NCI-H2171 treated with DMSO at 0.1 percent for 48 hours (cell line): ENCODE data around the gene FNDC1.

ENCODE experiments used
- DNase-seq: peaks from one replicate; lab custom pipeline; 2025; lab: John Stamatoyannopoulos, UW

FNDC1 gene

DNA sequence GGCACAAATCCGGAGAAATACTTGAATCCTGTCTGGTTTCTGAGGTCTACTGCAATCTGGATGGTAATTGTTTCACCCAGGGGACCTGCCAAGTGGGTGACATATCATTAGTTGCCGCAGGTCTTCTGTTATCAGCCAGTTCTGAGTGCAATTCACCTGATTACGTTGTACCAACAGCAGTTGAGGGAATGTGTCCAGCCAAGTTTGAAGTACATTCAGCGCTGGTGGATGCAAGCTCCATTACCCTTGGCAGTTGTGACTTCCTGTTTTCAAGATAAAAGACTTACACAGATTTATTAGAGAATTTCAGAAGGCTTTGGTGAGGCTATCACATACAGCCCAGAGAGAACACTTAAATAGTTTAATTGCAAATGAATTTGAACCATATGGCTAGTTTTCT lies 42.8 kb downstream of the FNDC1 start:
- peak; percentile 24 for DNase-seq

DNA sequence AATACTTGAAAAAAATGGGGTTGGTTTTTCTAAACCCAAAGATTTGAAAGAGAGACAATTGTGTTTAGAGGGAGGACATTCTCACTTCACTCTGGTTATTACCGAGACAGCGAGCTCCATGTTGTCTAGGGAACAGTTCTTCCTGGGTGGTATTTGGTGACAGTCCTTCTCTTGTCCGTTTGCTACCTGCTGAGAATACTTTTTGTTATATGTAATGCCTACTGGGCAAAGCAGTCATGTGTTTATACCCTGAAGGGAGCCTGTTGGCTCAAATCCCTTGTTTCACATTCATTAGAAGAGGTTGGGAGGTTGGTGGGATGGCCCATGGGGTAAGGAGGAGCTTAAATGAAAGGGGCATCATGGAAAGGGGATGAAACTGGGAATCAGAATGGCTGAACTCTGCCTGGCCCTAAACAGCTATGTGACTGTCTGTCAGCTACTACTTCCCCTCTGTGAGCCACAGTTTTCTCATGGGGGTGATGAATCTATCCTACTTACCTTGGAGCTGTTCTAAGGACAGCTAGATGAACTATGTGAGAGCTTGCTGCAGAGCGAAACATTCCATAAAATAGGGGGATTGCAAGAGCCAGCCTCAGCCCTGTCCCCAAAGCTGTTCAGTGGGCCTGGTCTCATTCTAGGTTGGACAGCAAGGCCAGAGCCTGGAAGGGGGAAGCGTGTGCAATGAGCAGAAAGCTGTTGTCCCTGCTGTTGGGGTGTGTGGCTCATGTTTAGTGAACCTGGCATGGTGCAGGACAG lies 43.5 kb downstream of the FNDC1 start:
- no peak for DNase-seq

DNA sequence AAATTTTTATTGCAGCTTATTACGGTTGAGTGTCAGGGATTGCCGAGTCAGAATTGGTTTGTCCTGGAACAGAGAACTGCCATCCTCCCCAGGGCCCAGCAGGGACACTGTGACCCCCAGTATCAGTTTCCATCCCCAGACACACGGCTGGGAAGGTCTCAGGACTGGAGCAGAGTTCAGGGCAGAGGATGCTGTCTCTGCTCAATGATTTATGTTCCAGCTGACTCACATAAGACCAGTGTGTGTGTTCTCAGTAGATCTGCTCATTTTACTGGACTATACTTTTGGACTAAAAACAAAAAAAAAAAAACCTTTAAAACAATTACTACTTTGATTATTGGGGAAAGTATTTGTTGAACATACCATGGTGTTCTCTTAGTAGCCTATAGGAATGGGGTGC lies 44.2 kb downstream of the FNDC1 start:
- no peak for DNase-seq

DNA sequence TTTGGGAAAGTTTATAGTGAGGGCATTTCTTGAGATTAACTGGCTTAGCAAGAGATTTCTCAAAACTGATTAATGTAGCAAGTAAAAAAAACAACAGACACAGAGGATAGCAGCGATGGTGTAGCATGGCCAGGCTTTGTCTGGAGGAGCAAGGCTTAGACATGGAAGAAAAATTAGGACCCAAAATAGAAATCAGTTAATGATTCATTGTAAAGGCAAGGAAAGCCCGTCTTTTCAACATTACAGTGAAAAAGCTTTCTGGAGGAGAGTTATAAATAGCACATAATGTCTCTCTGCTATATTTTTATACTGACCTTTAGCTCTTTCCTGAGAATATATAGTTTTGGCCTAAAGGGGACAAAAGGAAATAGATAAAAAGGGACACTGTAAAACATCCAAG lies 45.1 kb downstream of the FNDC1 start:
- DNase-seq: no peak

DNA sequence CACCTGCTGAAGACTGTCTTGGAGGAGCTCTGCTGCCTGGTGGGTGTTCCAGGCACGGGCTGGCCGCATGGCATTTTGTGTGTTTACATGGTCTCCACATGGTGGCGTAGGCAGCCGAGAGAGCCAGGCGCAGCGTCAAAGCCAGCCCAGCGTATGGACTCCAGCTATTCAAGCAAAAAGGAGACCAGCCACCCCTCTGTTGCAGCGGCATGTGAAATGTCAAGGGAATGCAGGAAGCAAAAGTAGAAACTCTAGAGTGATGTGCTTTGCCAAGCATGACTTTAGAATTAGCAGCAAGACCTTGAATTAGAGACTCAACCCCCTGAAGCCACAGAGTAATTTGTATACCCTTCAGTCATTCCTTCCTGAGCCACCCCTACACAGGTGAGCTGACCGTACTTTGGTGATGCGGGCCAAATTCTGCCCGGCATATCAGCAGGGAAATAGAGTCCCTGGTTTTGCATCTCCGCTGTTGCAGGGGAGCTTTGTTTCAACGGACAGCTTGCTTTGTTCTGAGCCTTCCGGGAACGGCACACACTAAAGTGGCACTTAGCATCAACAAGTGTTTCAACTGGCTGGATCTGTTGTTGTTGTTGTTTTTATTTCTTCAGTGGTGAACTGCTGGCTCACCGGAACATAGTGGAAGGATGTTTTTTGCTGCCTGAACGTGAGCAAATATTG lies 48.5 kb downstream of the FNDC1 start:
- peak; percentile 55 for DNase-seq

DNA sequence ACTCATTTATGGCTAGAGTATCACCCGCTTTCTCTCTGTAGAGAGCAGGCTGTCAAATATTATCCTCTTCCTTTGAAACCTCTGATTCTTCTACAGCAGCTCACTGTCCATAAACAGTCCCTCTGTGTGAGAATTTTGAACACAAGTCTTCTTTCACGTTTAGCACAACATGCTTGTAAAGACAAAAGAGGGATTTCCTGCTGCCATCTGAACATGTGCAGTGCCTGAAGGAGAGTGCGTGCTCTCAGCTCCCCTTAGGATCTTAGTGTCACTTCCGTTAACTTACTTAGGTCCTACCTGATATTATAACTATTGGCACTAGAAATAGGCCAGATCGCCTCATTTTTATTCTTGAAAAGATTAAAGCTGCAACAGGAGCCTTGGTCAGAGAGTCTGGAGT lies 50.9 kb downstream of the FNDC1 start:
- no peak for DNase-seq

DNA sequence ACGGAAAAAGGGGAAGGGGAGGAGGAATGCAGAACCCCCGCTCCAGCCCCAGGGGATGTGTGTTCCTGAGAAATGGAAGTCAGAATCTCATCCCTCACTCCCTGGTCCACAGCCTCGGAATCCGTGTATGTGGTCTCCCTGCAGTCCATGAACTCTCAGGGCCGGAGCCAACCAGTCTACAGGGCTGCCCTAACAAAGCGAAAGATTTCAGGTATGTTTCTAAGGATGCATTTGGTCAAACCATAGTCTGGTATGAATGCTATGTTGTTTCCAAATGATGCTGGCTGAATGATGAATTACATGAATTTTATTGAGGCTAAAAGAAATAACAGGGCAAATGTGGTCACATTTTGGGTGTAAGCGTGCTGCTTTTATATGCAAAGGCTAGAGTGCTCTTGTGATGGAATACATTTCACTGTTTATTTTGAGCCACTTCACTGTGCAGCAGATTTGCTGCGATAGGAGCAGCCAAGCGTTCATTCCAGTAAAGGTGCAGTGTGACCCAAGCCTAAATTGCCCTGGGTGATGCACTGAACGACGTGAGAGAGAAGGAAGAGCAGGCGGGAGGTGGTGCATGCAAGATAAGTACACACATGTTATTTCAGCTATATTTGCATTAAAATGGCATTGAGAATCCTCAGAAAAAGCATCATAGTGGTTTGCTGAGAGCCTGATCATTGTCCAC lies 52.4 kb downstream of the FNDC1 start:
- DNase-seq: peak; percentile 17

DNA sequence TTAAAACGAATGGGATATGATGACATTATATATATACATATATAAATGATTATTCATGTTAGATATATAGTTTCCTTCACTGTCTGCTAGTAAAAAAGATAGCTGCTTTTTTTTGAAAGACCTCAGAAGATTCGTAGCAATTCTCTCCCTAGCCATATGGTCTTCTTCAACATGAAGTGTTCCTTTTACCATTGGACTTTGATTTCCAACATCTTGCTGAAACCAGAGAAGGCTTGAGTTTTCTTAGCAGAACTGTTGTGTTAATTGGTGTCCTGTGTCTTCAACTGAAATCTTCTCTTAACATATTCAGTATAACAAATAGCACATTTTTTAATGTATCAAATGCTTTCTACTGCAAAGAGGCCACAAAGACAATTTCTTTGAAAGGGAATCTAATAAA lies 55.3 kb downstream of the FNDC1 start:
- DNase-seq: peak; percentile 4

DNA sequence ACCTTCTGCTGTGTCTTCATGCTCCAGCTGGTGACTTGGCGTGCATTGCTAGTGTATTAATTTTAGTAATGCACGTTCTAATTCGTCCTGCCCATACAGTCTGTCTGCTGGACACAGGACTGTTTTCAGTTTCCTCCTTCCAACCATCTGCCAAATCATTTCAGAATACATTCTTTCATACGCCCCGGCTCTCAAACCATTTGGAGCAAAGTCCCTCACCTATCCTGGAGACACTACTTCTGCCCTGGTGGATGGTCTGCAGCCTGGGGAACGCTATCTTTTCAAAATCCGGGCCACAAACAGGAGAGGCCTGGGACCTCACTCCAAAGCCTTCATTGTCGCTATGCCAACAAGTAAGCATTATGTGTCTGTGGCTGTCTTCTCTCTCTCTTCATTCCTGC lies 60.5 kb downstream of the FNDC1 start:
- DNase-seq: peak; percentile 44

DNA sequence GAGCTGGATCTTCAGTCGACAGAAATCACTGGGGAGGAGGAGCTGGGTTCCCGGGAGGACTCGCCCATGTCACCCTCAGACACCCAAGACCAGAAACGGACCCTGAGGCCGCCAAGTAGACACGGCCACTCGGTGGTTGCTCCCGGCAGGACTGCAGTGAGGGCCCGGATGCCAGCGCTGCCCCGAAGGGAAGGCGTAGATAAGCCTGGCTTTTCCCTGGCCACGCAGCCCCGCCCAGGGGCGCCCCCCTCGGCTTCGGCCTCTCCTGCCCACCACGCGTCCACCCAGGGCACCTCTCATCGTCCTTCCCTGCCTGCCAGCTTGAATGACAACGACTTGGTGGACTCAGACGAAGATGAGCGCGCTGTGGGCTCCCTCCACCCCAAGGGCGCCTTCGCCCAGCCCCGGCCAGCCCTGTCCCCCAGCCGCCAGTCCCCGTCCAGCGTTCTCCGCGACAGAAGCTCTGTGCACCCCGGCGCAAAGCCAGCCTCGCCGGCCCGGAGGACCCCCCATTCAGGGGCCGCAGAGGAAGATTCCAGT lies 63.0 kb downstream of the FNDC1 start:
- no peak for DNase-seq

DNA sequence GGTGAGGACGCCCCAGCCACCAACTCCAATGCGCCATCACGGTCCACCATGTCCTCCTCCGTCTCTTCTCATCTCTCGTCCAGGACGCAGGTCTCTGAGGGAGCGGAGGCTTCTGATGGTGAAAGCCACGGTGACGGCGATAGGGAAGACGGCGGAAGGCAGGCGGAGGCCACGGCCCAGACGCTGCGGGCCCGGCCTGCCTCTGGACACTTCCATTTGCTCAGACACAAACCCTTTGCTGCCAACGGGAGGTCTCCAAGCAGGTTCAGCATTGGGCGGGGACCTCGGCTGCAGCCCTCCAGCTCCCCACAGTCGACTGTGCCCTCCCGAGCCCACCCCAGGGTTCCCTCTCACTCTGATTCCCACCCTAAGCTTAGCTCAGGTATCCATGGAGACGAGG lies 63.6 kb downstream of the FNDC1 start:
- no peak for DNase-seq

DNA sequence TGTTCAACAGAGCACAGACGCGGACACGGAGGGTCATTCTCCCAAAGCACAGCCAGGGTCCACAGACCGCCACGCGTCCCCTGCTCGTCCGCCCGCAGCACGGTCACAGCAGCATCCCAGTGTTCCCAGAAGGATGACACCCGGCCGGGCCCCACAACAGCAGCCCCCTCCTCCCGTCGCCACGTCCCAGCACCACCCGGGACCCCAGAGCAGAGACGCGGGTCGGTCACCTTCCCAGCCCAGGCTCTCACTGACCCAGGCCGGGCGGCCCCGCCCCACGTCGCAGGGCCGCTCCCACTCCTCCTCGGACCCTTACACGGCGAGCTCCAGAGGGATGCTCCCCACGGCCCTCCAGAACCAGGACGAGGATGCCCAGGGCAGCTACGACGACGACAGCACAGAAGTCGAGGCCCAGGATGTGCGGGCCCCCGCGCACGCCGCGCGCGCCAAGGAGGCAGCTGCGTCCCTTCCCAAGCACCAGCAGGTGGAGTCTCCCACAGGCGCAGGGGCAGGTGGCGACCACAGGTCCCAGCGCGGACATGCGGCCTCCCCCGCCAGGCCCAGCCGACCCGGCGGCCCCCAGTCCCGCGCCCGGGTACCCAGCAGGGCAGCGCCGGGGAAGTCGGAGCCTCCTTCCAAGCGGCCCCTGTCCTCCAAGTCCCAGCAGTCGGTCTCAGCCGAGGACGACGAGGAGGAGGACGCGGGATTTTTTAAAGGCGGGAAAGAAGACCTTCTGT lies 64.3 kb downstream of the FNDC1 start:
- peak; percentile 21 for DNase-seq

DNA sequence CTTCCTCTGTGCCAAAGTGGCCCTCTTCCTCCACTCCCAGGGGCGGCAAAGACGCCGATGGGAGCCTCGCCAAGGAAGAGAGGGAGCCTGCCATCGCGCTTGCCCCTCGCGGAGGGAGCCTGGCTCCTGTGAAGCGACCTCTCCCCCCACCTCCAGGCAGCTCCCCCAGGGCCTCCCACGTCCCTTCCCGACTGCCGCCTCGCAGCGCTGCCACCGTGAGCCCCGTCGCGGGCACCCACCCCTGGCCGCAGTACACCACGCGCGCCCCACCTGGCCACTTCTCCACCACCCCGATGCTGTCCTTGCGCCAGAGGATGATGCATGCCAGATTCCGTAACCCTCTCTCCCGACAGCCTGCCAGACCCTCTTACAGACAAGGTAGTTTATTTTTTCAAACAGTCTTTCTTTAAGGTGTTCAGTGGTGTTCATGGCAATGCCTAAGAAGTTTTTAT lies 64.9 kb downstream of the FNDC1 start:
- peak; percentile 3 for DNase-seq

DNA sequence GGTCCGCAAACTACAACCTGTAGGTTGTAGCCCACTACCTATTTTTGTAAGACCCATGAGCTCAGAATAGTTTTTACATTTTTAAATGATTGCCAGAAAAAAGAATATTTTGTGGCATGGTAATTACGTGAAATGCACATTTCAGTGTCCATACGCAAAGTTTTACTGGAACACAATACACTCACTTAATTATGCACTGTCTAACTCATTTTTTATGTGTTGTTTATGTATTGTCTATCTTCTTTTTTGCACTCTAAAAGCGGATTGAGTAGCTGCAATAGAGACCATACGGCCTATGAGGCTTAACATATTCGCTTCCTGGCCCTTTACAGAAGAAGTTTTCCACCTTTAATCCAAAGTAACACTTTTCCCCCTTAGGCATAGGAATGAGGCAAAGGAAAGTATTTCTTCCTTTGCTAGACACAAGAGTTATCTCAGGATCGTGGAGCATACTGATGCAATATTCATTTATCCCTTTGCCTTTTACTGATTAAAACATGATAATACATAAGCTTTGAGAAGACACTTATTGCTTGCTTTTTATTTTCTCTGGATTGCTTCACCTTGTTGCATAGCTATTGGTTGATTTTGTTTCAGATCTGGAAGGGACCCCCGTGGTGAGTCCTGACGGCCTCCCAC lies 69.8 kb downstream of the FNDC1 start:
- DNase-seq: no peak

DNA sequence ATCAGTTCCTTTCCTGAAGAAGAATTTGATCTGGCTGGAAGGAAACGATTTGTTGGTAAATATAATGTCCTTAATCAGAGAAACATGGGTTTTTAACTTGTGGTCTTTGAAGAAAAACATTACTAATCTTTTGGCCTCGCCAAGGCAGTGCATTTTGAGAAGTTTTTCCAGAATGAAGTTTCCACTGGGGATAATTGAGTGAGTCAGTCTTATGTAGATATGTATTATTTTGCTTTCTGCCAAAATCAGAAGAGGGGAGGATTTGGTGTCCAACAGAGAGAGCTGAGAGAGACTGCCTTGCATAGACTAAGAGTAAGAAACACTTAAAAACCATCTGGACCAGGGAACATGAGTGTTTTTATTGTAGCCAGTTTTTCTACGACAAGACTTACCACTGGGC lies 79.9 kb downstream of the FNDC1 start:
- DNase-seq: no peak

DNA sequence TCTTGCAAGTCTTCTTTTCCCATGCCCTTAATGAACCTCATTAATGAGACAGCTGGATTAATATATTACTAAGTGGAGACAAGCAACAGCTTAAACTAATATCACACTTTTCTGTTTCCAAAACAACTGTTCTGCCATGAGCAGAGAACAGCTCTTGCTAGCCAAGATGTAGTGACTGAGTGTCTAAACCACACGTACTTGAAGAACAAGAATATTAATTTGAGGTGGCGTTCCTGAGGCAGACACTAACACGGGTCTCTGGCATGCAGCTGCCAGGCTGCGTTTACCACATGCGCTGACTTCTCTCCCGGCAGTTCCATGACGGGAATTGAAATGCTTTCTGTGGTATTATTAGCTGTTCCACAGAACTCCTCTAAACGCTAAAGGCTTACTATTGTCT lies 80.6 kb downstream of the FNDC1 start:
- DNase-seq: no peak

DNA sequence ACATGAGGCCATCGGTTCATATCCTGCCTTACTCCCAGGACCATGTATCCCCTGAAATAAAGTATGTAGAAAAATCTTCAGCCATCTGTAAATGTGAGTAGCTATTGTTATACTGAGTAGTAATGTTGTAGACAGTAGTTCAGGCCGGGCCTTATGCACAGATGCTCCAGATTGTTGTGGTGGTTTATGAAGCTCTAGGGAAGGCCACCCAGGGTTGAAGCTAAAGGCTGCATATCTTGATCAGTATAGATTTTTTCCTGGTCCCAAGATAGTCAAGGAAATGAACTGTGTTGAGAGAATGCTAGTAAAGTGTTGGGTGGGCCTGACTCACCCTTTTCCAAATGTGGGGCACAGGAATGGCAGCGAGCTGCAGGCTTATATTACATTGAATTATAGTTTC lies 81.4 kb downstream of the FNDC1 start:
- DNase-seq: no peak

DNA sequence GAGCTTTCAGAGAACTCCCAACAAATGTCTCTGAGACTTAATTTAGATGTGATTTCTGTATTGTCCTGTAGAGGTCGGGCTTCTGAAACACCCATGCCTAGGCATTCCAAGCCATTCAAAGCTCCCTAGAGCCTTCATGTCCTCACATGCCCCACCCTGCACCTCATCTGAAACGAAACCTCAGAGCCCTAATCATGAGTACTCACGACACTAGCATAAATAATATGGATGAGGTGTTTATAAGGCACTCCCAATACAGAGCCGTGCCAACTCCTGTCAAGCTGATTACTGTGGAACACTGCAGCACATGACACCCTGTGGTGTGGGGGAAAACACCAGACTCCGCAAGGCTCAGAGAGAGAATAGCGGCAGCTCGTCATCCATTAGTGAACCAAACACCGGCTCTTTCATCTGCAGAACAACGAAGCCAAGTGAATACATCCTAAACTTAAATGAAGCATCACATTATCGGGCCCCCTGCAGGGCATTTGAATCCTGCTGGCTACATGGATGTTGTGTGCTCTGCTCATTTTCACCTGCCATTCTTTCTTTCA lies 83.8 kb downstream of the FNDC1 start:
- peak; percentile 93 for DNase-seq

DNA sequence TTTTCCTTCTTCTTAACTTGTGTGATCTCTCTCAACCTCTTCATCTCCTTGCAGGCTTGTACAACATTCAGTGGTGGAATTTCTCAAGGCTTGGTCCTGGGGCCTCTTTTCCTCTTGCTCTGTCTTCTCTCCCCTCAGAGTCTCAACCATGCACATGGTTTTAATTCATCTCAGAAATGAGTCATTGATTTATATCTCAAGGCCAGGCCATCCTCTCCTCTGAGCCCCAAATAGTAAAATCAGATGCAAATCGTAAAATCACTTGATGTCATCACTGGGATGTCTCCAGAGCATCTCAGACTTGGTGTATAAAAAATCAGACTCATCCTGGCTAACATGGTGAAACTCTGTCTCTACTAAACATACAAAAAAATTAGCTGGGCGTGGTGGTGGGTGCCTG lies 85.0 kb downstream of the FNDC1 start:
- no peak for DNase-seq

DNA sequence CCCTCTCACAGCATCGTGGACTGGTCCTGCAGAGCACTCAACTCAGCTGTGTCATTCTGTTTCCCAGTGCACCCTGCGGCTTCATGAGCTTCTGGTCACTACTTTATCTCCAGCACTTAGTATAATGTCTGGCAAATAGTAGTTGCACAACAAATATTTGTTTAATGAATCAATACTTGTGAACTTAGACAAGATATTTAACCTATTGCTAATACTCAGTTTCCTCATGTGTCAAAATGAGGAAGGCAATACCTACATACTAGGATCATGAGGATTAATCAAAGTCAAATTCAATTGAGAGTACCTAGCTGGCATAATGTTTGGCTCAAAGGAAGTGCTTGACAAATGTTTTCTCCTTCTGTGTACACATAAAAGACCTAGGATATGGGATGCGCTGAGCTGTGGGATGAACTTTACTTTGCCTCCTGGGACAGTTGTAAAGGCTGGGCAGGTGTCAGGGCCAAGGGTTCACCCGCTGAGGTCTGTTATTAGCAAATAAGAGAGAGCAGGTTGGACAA lies 86.3 kb downstream of the FNDC1 start:
- no peak for DNase-seq

DNA sequence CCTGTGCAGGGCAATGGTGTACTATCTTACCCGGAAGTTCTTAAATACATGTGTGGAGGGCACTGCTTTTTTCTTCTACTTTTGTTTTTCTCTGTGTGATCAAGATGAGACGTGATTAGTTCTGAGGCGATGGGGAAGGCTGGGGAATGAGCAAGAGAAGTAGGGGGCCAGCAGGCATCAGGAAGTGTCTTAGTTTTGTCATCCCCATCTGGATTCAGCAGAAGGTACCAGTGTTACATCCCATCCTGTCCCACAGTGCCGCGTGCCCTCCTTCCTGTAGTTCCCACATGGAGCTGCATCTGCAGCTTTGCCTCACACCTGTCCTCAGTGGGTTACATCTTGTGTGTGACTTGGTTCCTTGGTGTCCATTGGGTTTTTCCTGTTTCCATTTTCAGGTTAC lies 86.9 kb downstream of the FNDC1 start:
- no peak for DNase-seq
